Ovary (tissue), 3 donors: ENCODE results near the gene OR2T5.
"Not testable (repeated sequence)": the region's sequence is repeated elsewhere in the genome, so short reads cannot be mapped to it uniquely, and the experiment has no call there.

ENCODE experiments used
- POLR2A ChIP-seq: fragments of 450-650 bp; IDR thresholded peaks from one replicate; pipeline ENCODE4 v1.6.1; 2017; ENCODE audit warnings: antibody characterized with exemption, mild to moderate bottlenecking, moderate library complexity
- TF ChIP-seq, protein P1 (sequence below), 3 donors: fragments of 450-650 bp in 2 of 3; fragments of 200-600 bp in 1 of 3; IDR thresholded peaks; one replicate each; pipeline versions ENCODE4 v1.5.1 to v1.8.0; 2016 to 2022; ENCODE audit warnings: antibody characterized with exemption in 3 of 3, mild to moderate bottlenecking in 1 of 3
- donor health status: DM: no; HTN: no; CAD: no.

DNA sequence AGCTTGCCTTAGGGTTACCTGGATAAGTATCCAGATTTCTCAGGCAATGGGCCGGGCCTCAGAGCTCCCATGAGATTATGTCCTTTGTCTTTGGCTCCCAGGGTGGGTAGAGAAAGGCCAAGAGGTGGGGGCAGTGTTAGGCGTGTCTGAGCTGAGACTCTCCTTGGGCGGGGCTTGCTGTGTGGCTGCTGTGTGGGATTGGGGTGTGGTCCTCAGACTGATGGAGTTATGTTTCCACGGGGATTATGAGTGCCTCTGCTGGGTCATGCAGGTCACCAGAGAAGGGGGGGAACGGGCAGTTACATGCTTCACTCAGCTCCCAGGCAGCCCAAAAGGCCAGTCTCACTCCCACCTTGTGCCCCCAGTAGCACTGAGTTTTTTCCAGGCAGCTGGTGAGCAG, 8.3 kb downstream of the OR2T5 start:
- TF ChIP-seq, protein P1, sequence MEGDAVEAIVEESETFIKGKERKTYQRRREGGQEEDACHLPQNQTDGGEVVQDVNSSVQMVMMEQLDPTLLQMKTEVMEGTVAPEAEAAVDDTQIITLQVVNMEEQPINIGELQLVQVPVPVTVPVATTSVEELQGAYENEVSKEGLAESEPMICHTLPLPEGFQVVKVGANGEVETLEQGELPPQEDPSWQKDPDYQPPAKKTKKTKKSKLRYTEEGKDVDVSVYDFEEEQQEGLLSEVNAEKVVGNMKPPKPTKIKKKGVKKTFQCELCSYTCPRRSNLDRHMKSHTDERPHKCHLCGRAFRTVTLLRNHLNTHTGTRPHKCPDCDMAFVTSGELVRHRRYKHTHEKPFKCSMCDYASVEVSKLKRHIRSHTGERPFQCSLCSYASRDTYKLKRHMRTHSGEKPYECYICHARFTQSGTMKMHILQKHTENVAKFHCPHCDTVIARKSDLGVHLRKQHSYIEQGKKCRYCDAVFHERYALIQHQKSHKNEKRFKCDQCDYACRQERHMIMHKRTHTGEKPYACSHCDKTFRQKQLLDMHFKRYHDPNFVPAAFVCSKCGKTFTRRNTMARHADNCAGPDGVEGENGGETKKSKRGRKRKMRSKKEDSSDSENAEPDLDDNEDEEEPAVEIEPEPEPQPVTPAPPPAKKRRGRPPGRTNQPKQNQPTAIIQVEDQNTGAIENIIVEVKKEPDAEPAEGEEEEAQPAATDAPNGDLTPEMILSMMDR (IDR thresholded peaks at IDR 0.05), result not testable (repeated sequence)
- not testable (repeated sequence) for TF ChIP-seq POLR2A
